CD8-positive, alpha-beta memory T cell (primary cell): Measurements from ENCODE around the gene CCR2. TPM values are rescaled to one million over a fixed set of nuclear protein-coding genes. Genes with fewer than 3 reads are reported as not detected.
A peak's percentile ranks its signal among the peaks of the same experiment; 100 is the strongest.
"Not testable (repeated sequence)": the region's sequence is repeated elsewhere in the genome, so short reads cannot be mapped to it uniquely, and the experiment has no call there.

Experiments used
- CTCF ChIA-PET: fragments of 350-600 bp; sonication (Branson Sonifier 250); formaldehyde crosslinking; loops from one replicate; lab custom pipeline; 2021; ENCODE audit warnings: antibody characterized with exemption; lab: Charles Lee
- POLR2A ChIA-PET: fragments of 350-600 bp; sonication (Branson Sonifier 250); formaldehyde crosslinking; loops from one replicate; lab custom pipeline; 2021; ENCODE audit warnings: antibody characterized with exemption; lab: Charles Lee
- DNase-seq, 5 donors: peaks; one replicate each; pipeline versions ENCODE4 v3.0.0 to v3.0.0-alpha.2; 2020 to 2022; ENCODE audit warnings: mixed read lengths in 1 of 5
- H3K27ac ChIP-seq: one replicate; pipeline ENCODE4 v1.7.0; 2013; ENCODE audit warnings: low read depth, mild to moderate bottlenecking, low read length, moderate library complexity
- H3K27me3 ChIP-seq: 2 replicates; pipeline ENCODE4 v1.7.0; 2013; ENCODE audit warnings: low read length, mild to moderate bottlenecking; ENCODE audit not compliant: insufficient read depth, poor library complexity, severe bottlenecking
- H3K36me3 ChIP-seq: 2 replicates; pipeline ENCODE4 v1.7.0; 2013; ENCODE audit warnings: mild to moderate bottlenecking, low read length, moderate library complexity; ENCODE audit not compliant: insufficient read depth
- H3K4me1 ChIP-seq: 2 replicates; pipeline ENCODE4 v1.7.0; 2013; ENCODE audit warnings: mild to moderate bottlenecking, low read length, moderate library complexity; ENCODE audit not compliant: insufficient read depth
- H3K4me3 ChIP-seq: 2 replicates; pipeline ENCODE4 v1.7.0; 2013; ENCODE audit warnings: mild to moderate bottlenecking, low read length
- H3K9me3 ChIP-seq: 2 replicates; pipeline ENCODE4 v1.7.0; 2013; ENCODE audit warnings: mild to moderate bottlenecking, low read length
- H3K27ac Mint-ChIP-seq, 8 donors: one replicate each; pipeline ENCODE4 v1.8.0; 2020 to 2021; ENCODE audit warnings: mixed read lengths in 8 of 8, mild to moderate bottlenecking in 6 of 8, inconsistent platforms in 3 of 8, moderate library complexity in 3 of 8
- H3K27me3 Mint-ChIP-seq, 2 donors: one replicate each; pipeline ENCODE4 v1.8.0; 2020 to 2021; ENCODE audit warnings: mixed read lengths in 2 of 2, mild to moderate bottlenecking in 1 of 2, moderate library complexity in 1 of 2
- H3K36me3 Mint-ChIP-seq, 3 donors: one replicate each; pipeline ENCODE4 v1.8.0; 2020 to 2021; ENCODE audit warnings: mixed read lengths in 3 of 3, inconsistent platforms in 1 of 3, mild to moderate bottlenecking in 1 of 3
- H3K4me1 Mint-ChIP-seq, 3 donors: one replicate each; pipeline ENCODE4 v1.8.0; 2020 to 2021; ENCODE audit warnings: mixed read lengths in 3 of 3, inconsistent platforms in 1 of 3, mild to moderate bottlenecking in 1 of 3
- H3K4me3 Mint-ChIP-seq, 7 donors: one replicate each; pipeline ENCODE4 v1.8.0; 2020 to 2021; ENCODE audit warnings: mixed read lengths in 7 of 7, mild to moderate bottlenecking in 6 of 7, moderate library complexity in 4 of 7, inconsistent platforms in 2 of 7
- H3K9me3 Mint-ChIP-seq, 5 donors: one replicate each; pipeline ENCODE4 v1.8.0; 2020 to 2022; ENCODE audit warnings: mixed read lengths in 5 of 5, mild to moderate bottlenecking in 3 of 5, moderate library complexity in 2 of 5, inconsistent platforms in 1 of 5
- polyA plus RNA-seq: library from polyadenylated mRNA; unstranded; fragments of 300-500 nt; fragmentation: Illumina TruSeq; gene quantifications from one replicate; pipeline ENCODE4 v1.2.3, GENCODE V29; 2021
- total RNA-seq, 2 experiments: library from RNA; stranded (reverse); gene quantifications; one replicate each; pipeline ENCODE4 v1.2.3, GENCODE V29; 2021

The CCR2 gene
- total and polyA plus RNA-seq, 3 experiments from 2014 or later = 0.51 to 59.7 (median 0.74) TPM

DNA sequence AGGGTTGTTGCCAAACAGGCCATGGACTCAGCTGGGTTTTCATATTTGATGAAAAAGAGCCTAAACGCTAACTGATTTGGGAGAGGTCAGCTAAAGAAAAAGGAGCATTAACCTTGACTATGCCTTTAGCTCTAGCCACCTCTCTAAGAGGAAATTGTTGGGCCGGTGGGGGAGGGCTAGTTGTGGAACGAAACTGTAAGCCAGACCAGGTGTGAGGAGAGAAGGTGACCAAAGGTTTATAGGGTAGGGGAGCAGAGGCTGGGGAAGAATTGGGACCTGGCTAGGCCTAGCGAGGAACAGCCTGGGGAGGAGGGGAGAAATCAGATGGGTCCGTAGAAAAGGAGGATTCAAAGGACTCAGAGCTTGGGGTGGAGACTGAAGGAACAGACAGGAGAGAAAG, 37.6 kb downstream of the CCR2 start:
- H3K27me3 ChIP-seq, H3K27ac ChIP-seq, H3K36me3 Mint-ChIP-seq, POLR2A ChIA-PET, H3K9me3 ChIP-seq, H3K27me3 Mint-ChIP-seq, H3K4me1 Mint-ChIP-seq, H3K4me3 Mint-ChIP-seq, H3K4me3 ChIP-seq, DNase-seq, H3K36me3 ChIP-seq, CTCF ChIA-PET, H3K9me3 Mint-ChIP-seq, H3K4me1 ChIP-seq: not testable (repeated sequence)
- peak overlapping the region in 1 of 8 donors; percentile 15 for H3K27ac Mint-ChIP-seq

GRCh38 chr3:46393011-46393410, 39.1 kb downstream of the CCR2 start:
- Mint-ChIP-seq H3K4me1 (peaks cover 0 to 2% (median 2%) of the 10 kb centered on the region in 3 donors), H3K36me3 (no peaks in the 10 kb centered on the region), H3K9me3 (no peaks in the 10 kb centered on the region), H3K27me3 (peaks cover 0 to 2% of the 10 kb centered on the region in 2 donors), H3K27ac (no peak overlapping the region), H3K4me3 (no peak overlapping the region)
- H3K4me1 ChIP-seq = no peaks in the 10 kb centered on the region
- ChIA-PET POLR2A (no interaction called here), CTCF (no interaction called here)
- H3K27me3 ChIP-seq = no peaks in the 10 kb centered on the region
- DNase-seq = no peak
- H3K9me3 ChIP-seq = no peaks in the 10 kb centered on the region
- no peaks in the 10 kb centered on the region for H3K36me3 ChIP-seq
- no peak overlapping the region for H3K27ac ChIP-seq
- H3K4me3 ChIP-seq = no peak overlapping the region

GRCh38 chr3:46393554-46394434, 39.9 kb downstream of the CCR2 start:
- CTCF ChIA-PET = no interaction called here
- peaks cover 0 to 2% of the 10 kb centered on the region in 2 donors for H3K27me3 Mint-ChIP-seq

GRCh38 chr3:46395210-46395661, 41.3 kb downstream of the CCR2 start:
- CTCF ChIA-PET = no interaction called here
- H3K27ac ChIP-seq = no peak overlapping the region
- H3K4me1 Mint-ChIP-seq = peaks cover 0 to 2% (median 2%) of the 10 kb centered on the region in 3 donors
- H3K27me3 Mint-ChIP-seq = peaks cover 0 to 2% of the 10 kb centered on the region in 2 donors
- no peaks in the 10 kb centered on the region for H3K27me3 ChIP-seq
- H3K4me3 ChIP-seq = no peak overlapping the region
- no peaks in the 10 kb centered on the region for H3K9me3 Mint-ChIP-seq
- no peaks in the 10 kb centered on the region for H3K4me1 ChIP-seq
- POLR2A ChIA-PET = no interaction called here
- H3K4me3 Mint-ChIP-seq = no peak overlapping the region
- no peaks in the 10 kb centered on the region for H3K36me3 ChIP-seq
- no peaks in the 10 kb centered on the region for H3K9me3 ChIP-seq
- peak overlapping the region in 1 of 8 donors; percentile 47 for H3K27ac Mint-ChIP-seq
- no peaks in the 10 kb centered on the region for H3K36me3 Mint-ChIP-seq
- no peak for DNase-seq

More at GRCh38 chr3:46393554-46394434, 39.9 kb downstream of the CCR2 start:
- peaks cover 0 to 2% (median 2%) of the 10 kb centered on the region in 3 donors for H3K4me1 Mint-ChIP-seq
- no peaks in the 10 kb centered on the region for H3K4me1 ChIP-seq
- H3K27me3 ChIP-seq = no peaks in the 10 kb centered on the region
- no peak overlapping the region for H3K4me3 Mint-ChIP-seq
- H3K36me3 Mint-ChIP-seq = no peaks in the 10 kb centered on the region
- no peaks in the 10 kb centered on the region for H3K9me3 ChIP-seq
- H3K9me3 Mint-ChIP-seq = no peaks in the 10 kb centered on the region
- H3K27ac Mint-ChIP-seq = no peak overlapping the region
- no peak for DNase-seq
- POLR2A ChIA-PET = no interaction called here
- no peak overlapping the region for H3K4me3 ChIP-seq
- no peak overlapping the region for H3K27ac ChIP-seq
- no peaks in the 10 kb centered on the region for H3K36me3 ChIP-seq

DNA sequence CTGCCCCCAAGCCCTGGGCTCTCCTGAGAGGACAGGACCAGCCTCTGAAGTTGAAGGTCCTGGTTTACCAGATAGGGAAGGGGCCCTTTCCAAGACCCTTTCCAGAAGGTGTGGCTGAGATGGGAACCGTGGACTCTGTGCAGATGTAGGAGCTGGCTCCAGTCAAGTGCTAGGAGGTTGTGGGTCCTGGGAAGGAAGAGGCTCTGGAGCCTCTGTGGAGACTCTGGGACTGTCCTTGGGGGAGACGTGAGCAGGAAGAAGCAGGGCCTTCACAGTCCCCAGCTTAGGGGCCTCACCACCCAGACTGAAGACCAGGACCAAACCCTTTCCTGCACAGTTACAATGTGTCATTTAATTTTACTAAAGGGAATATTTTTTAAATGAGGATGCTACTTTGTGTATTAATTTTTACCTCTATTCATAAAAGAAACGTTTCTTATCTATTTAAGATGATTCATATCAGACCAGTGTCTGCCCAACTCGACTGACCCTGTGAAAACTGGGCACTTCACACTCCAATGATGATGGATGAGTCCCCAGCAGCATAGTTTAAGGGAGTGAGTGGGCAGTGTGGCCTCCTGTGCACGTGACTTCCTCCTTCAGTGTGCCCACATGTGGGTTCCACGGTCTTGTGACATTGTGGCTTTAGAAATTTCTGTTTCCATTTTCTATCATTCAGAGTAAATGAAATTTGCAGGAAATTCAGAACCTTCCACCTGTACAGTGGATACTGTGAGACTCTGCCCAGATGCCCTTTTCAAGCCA, 42.0 kb downstream of the CCR2 start:
- no peaks in the 10 kb centered on the region for H3K4me1 ChIP-seq
- Mint-ChIP-seq H3K36me3 (no peaks in the 10 kb centered on the region), H3K4me1 (peaks cover 0 to 2% (median 2%) of the 10 kb centered on the region in 3 donors), H3K27ac (peak overlapping the region in 1 of 8 donors; percentile 33), H3K27me3 (peaks cover 0 to 2% of the 10 kb centered on the region in 2 donors), H3K9me3 (no peaks in the 10 kb centered on the region), H3K4me3 (no peak overlapping the region)
- POLR2A ChIA-PET = no interaction called here
- H3K9me3 ChIP-seq = no peaks in the 10 kb centered on the region
- no peaks in the 10 kb centered on the region for H3K36me3 ChIP-seq
- DNase-seq = no peak
- H3K4me3 ChIP-seq = no peak overlapping the region
- no peak overlapping the region for H3K27ac ChIP-seq
- H3K27me3 ChIP-seq = no peaks in the 10 kb centered on the region
- CTCF ChIA-PET = no interaction called here

- H3K36me3 ChIP-seq = no peaks in the 10 kb centered on the region
- no peak for DNase-seq
- no peaks in the 10 kb centered on the region for H3K9me3 ChIP-seq
- H3K27ac ChIP-seq = no peak overlapping the region
- H3K9me3 Mint-ChIP-seq = no peaks in the 10 kb centered on the region
- H3K27me3 Mint-ChIP-seq = peaks cover 0 to 2% of the 10 kb centered on the region in 2 donors
- H3K4me3 Mint-ChIP-seq = no peak overlapping the region
- peak overlapping the region in 1 of 8 donors; percentile 55 for H3K27ac Mint-ChIP-seq
- H3K4me3 ChIP-seq = no peak overlapping the region
- H3K4me1 ChIP-seq = no peaks in the 10 kb centered on the region
- no peaks in the 10 kb centered on the region for H3K36me3 Mint-ChIP-seq
- ChIA-PET POLR2A (no interaction called here), CTCF (no interaction called here)
- H3K27me3 ChIP-seq = no peaks in the 10 kb centered on the region
- H3K4me1 Mint-ChIP-seq = peaks cover 0 to 2% (median 2%) of the 10 kb centered on the region in 3 donors
Measured at GRCh38 chr3:46397111-46397510, 43.2 kb downstream of the CCR2 start.

DNA sequence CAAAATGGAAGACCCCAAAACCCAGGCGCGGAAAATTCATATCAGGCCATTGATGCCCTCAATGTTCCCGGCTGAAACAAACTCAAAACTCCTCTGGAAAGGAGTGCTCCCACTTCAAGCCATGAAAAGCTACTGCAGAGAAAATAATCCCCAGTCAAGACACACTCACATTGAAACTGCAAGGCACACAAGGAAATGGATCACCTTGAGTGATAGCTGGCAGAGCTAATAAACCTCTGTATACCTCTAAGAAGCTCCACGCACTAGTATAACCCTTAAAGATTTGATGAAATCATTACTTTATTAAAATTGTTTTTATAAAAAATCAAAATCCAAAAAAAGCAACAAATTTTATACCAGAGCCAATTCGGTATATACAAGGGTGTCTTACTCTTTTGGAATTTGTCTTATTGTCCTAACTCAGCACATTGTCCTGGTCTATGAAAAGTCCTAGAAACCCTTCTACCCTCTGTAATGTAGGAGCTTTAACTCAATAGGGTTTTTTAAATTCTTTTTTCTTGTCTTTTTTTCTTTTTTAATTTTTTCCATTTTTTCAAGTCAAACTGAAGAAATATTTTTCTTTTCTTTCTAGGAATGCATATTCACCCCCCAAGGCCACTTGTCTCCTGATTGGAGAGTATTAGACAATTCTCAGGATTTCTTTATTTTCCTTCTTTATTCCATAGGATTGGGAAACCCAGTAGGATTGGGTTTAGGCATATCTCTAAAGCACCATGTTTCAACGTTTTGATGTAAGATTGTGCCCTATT, 44.5 kb downstream of the CCR2 start:
- Mint-ChIP-seq H3K4me3 (no peak overlapping the region), H3K27me3 (peaks cover 0 to 2% of the 10 kb centered on the region in 2 donors), H3K36me3 (no peaks in the 10 kb centered on the region), H3K9me3 (peaks cover 0 to 2% (median 0%) of the 10 kb centered on the region in 5 donors), H3K27ac (no peak overlapping the region), H3K4me1 (peaks cover 0 to 2% (median 2%) of the 10 kb centered on the region in 3 donors)
- no peak overlapping the region for H3K27ac ChIP-seq
- H3K4me1 ChIP-seq = no peaks in the 10 kb centered on the region
- no peak overlapping the region for H3K4me3 ChIP-seq
- H3K36me3 ChIP-seq = no peaks in the 10 kb centered on the region
- POLR2A ChIA-PET = no interaction called here
- H3K27me3 ChIP-seq = no peaks in the 10 kb centered on the region
- CTCF ChIA-PET = interaction anchor here (0.8 kb wide), 1 partner anchor 122 kb away, joined by 3 read pairs; no protein-coding TSS in a partner anchor
- H3K9me3 ChIP-seq = no peaks in the 10 kb centered on the region
- DNase-seq = no peak
